GM23338 (cell line): ENCODE data around the gene CPEB3.

ENCODE experiments used
- CREB1 ChIP-seq: fragments of 250-450 bp; sonication (Bioruptor Pico); IDR thresholded peaks from 2 replicates; pipeline ENCODE4 v1.5.0; 2020; ENCODE audit warnings: low read depth, mild to moderate bottlenecking, moderate library complexity
- EZH2 ChIP-seq: fragments of 200-600 bp; sonication (generic); IDR thresholded peaks from one replicate; pipeline ENCODE4 v1.8.0; 2017; ENCODE audit warnings: antibody characterized with exemption, mild to moderate bottlenecking, low read depth; ENCODE audit not compliant: unreplicated experiment
- EZH2phosphoT487 ChIP-seq: fragments of 200-600 bp; sonication (generic); IDR thresholded peaks from one replicate; pipeline ENCODE4 v1.8.1; 2018; ENCODE audit warnings: antibody characterized with exemption; ENCODE audit not compliant: unreplicated experiment
- POLR2AphosphoS5 ChIP-seq: IDR thresholded peaks from 2 replicates; pipeline ENCODE4 v1.6.1; 2016; ENCODE audit warnings: antibody characterized with exemption, low read depth
- ZNF114 ChIP-seq: fragments of 250-450 bp; sonication (Bioruptor Pico); IDR thresholded peaks from 2 replicates; pipeline ENCODE4 v1.5.0; 2020; ENCODE audit warnings: mild to moderate bottlenecking, moderate library complexity
- ZNF331 ChIP-seq: fragments of 250-450 bp; sonication (Bioruptor Pico); IDR thresholded peaks from 2 replicates; pipeline ENCODE4 v1.5.0; 2020; ENCODE audit warnings: low read depth, mild to moderate bottlenecking, moderate library complexity
- TF ChIP-seq, protein P1 (sequence below), 2 experiments: fragments of 200-600 bp in 1 of 2; sonication (generic) in 1 of 2; conservative IDR thresholded peaks; 2 replicates each; pipeline versions ENCODE4 v1.5.1 to v1.6.1; 2016 to 2017; ENCODE audit warnings: antibody characterized with exemption in 2 of 2, low read depth in 2 of 2, mild to moderate bottlenecking in 2 of 2, moderate library complexity in 1 of 2

DNA sequence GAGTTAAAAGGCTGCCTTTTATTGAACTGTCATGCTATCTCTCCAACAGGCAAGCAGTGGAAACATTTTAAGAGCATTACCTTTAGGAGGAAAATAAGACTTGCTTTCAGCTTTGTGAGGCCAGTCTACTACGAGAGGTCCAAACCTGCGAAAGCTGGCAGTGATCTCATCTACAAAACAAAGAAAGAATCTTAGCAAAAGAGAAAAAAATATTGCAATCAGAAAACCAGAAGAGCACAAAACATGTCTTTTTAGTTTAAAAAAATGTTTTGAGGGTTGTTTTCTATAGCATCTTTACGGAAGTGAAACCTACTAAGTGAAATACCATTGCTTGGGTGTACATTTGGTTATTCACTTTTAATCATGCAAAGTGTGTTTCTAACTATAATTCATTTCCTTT lies 147.9 kb downstream of the CPEB3 start:
- TF ChIP-seq, protein P1, sequence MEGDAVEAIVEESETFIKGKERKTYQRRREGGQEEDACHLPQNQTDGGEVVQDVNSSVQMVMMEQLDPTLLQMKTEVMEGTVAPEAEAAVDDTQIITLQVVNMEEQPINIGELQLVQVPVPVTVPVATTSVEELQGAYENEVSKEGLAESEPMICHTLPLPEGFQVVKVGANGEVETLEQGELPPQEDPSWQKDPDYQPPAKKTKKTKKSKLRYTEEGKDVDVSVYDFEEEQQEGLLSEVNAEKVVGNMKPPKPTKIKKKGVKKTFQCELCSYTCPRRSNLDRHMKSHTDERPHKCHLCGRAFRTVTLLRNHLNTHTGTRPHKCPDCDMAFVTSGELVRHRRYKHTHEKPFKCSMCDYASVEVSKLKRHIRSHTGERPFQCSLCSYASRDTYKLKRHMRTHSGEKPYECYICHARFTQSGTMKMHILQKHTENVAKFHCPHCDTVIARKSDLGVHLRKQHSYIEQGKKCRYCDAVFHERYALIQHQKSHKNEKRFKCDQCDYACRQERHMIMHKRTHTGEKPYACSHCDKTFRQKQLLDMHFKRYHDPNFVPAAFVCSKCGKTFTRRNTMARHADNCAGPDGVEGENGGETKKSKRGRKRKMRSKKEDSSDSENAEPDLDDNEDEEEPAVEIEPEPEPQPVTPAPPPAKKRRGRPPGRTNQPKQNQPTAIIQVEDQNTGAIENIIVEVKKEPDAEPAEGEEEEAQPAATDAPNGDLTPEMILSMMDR (conservative IDR thresholded peaks at IDR 0.05; ENCODE audit: low read depth in 2 of 2) = no peak
- TF ChIP-seq POLR2AphosphoS5 = no peak
- no peak for TF ChIP-seq CREB1 (CRISPR knock-in tag)
- no peak for TF ChIP-seq EZH2phosphoT487
- TF ChIP-seq ZNF331 (CRISPR knock-in tag) = no peak
- TF ChIP-seq EZH2 = no peak
- no peak for TF ChIP-seq ZNF114 (CRISPR knock-in tag)
